ENCODE measurements around the gene ERICH3. TPM values are rescaled to one million over a fixed set of nuclear protein-coding genes. Genes with fewer than 3 reads are reported as not detected.

The ERICH3 gene
- total and polyA plus RNA-seq, 9 of the 15 experiments (the other 6 are each of a cell fraction or from before 2014, with no cell fraction given), result not detected

DNA sequence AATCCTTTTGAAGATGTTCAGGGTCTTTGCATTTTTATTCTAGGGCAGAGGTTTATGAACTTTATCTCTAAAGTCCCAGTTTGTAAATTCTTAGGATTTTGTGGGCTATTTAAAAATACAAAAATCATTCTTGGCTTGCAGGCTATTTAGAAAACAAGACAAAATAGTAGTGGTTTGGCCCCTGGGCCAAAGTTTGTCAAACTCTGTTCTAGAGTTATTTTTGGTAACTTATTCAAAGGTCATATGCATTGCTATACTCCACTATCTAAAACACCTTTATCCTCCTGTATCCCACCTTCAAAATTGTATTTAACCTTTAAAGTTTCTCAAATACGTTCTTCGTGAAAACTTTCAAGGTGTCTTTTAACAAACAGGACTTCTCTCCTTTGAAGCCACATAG, 85.7 kb downstream of the ERICH3 start:
- 0% methylated on average over 2 of the region's 2 CpGs for WGBS (ENCODE audit: insufficient coverage, low coverage, missing lambda C conversion rate)
- Histone ChIP-seq H3K27me3 (ENCODE audit: control insufficient read depth in 2 of 2, insufficient read depth in 2 of 2, low read length in 2 of 2) (no peaks in the 10 kb centered on the region), H3K9ac (ENCODE audit: insufficient read depth in 1 of 2, low read depth in 2 of 2, low read length in 2 of 2) (no peak overlapping the region), H3K36me3 (ENCODE audit: control insufficient read depth, insufficient read depth, low read length) (no peaks in the 10 kb centered on the region), H3K4me1 (replicated peaks in 1 of 2; ENCODE audit: control insufficient read depth in 2 of 2, insufficient read depth in 2 of 2, low read length in 2 of 2) (no peaks in the 10 kb centered on the region), H3K27ac (ENCODE audit: extremely low read depth, low read depth, low read length) (no peak overlapping the region), H3K4me3 (no peak overlapping the region), H3K4me2 (ENCODE audit: insufficient read depth, low read length) (no peak overlapping the region), H2AFZ (ENCODE audit: low read depth, low read length) (no peak overlapping the region), H3K9me1 (ENCODE audit: control insufficient read depth, insufficient read depth, low read length) (no peaks in the 10 kb centered on the region), H4K20me1 (replicated peaks; ENCODE audit: control insufficient read depth, insufficient read depth, low read length) (no peaks in the 10 kb centered on the region), H3K79me2 (ENCODE audit: control insufficient read depth, insufficient read depth, low read length) (no peaks in the 10 kb centered on the region), H3K9me3 (replicated peaks; ENCODE audit: control insufficient read depth, insufficient read depth, low read depth, low read length) (no peaks in the 10 kb centered on the region)
- FAIRE-seq (no peak), DNase-seq (ENCODE audit: extremely low read depth in 1 of 4, low spot score in 3 of 4) (no peak), ATAC-seq (no peak)
- POLR2A ChIA-PET, result no interaction called here
- CTCF ChIA-PET (ENCODE audit: low intra/inter-chr PET ratio), result no interaction called here
- BruUV-seq (replicated peaks), result no TSS peak
- intact Hi-C loops (cut with micrococcal nuclease) (no loop called here), in situ Hi-C loops (cut with MboI) (no loop called here)
- TF ChIP-seq, protein P1, sequence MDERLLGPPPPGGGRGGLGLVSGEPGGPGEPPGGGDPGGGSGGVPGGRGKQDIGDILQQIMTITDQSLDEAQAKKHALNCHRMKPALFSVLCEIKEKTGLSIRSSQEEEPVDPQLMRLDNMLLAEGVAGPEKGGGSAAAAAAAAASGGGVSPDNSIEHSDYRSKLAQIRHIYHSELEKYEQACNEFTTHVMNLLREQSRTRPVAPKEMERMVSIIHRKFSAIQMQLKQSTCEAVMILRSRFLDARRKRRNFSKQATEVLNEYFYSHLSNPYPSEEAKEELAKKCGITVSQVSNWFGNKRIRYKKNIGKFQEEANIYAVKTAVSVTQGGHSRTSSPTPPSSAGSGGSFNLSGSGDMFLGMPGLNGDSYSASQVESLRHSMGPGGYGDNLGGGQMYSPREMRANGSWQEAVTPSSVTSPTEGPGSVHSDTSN (CRISPR knock-in tag; IDR thresholded peaks at IDR 0.05; ENCODE audit: low read depth), result no peak
- TF ChIP-seq, protein P1 (tag; conservative IDR thresholded peaks at IDR 0.05; ENCODE audit: low read depth), result no peak
- TF ChIP-seq MBD2 (IDR thresholded peaks at IDR 0.05; ENCODE audit: borderline replicate concordance, low read depth), result no peak
- no peak for TF ChIP-seq HMG20A (CRISPR knock-in tag; conservative IDR thresholded peaks at IDR 0.05)
- no peak for TF ChIP-seq SMAD2 (IDR thresholded peaks at IDR 0.05; ENCODE audit: low read depth, low read length)
